GM12801 (cell line): ENCODE results near the gene CSNK1G1.

Experiments used
- CTCF ChIP-seq: IDR thresholded peaks from one replicate; pipeline ENCODE4 v1.5.1; 2011; ENCODE audit warnings: control low read depth; ENCODE audit not compliant: insufficient read length; ENCODE audit errors: extremely low read depth

The CSNK1G1 gene

DNA sequence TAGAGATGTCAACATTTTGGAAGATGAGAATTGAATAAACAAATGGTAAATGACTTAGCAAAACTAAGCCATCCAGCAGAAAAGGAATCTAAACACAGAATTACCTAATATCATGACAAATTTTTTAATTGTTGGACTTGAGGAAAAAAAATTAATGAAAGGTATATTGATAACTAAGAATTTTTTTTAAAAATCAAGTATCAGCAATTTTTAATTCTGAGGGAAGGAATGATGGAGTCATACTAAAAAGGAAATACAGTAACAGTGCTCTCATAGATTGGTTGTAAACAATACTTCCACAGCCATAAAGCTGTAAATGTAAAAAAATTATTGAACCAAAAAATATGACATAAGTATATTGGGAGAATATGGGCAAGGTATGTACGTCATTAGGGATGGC, 68.0 kb downstream of the CSNK1G1 start:
- TF ChIP-seq CTCF, result no peak

DNA sequence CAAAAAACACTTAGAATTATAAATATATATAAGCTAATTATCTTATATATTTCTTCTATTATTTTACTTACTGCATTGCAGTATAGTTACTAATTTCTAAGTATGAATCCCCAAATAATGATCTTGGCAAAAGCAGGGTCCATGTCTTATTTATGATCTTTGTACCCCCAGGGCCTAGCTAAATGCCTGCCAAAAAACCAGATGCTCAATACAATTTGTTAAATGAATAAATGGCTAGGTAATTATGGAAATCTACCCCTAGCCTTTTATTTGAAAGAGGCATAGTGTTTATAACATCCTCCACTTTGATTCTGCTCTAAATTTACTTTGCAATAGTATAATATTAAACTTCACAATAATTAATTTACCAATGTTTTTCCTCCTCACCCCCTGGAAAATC, 69.5 kb downstream of the CSNK1G1 start:
- no peak for TF ChIP-seq CTCF

GRCh38 chr15:64285871-64286270, 70.1 kb downstream of the CSNK1G1 start:
- TF ChIP-seq CTCF, result no peak

DNA sequence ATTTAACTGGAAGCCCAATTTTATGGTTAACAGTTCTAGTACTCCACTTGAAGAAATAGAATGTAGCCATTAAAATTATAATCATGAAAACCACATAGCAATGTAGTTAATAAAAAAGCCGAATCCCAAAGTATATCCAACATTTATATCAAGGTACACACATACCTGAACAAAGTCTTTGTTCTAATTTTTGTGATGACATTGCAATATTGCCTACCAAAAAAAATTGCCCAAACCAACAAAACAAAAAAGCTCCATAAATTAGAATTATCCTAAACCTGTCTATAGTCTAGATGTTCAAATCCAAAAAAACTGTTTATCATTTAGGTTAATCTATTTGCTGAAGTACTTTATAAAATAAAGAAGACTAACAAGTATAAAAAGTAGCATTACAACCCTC, 70.8 kb downstream of the CSNK1G1 start:
- TF ChIP-seq CTCF, result no peak

- no peak for TF ChIP-seq CTCF
These were observed 71.9 kb downstream of the CSNK1G1 start for GRCh38 chr15:64284042-64284441.

- no peak for TF ChIP-seq CTCF
These were observed 73.3 kb downstream of the CSNK1G1 start for GRCh38 chr15:64282701-64283100.

DNA sequence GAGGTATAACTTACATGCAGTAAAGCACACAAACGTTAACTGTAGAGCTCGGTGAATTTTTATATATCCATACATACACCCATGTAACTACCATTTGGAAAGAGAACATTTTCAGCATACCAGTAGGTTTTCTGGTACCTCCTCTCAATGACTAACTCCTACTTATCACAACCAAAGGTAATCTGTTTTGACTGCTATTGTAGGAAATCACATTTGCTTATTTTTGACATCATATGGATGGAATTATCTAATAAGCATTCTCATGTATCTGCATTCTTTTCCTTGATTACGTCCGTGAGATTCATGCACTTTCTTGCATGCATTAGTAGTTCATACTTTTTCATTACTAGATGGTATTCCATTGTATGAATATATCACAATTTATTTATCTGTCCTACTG, 76.8 kb downstream of the CSNK1G1 start:
- TF ChIP-seq CTCF, result no peak

- no peak for TF ChIP-seq CTCF
These were observed 80.0 kb downstream of the CSNK1G1 start for GRCh38 chr15:64275934-64276333.
